ENCODE measurements around the gene DOCK2.

DOCK2 gene

DNA sequence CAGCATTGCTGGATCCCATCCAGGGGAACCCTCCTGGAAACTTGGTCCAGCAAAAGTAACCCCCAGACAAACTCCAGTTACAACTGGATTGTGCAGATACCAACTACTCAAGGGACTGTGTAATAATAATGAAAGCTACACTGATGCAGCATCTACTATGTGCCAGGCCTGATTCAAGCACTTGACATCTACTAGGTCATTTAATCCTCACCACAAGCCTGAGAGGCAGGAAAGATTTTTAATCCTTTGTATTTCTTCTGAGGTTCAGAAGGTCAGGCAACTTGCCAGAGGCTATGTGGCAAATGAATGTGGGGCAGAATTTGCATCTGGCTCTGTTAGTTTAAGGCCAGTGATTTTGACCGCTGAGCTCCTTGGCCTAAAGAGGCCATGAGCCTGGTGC, 439.1 kb downstream of the DOCK2 start:
- no peak overlapping the region for H3K27ac ChIP-seq
- TF ChIP-seq, protein P1, sequence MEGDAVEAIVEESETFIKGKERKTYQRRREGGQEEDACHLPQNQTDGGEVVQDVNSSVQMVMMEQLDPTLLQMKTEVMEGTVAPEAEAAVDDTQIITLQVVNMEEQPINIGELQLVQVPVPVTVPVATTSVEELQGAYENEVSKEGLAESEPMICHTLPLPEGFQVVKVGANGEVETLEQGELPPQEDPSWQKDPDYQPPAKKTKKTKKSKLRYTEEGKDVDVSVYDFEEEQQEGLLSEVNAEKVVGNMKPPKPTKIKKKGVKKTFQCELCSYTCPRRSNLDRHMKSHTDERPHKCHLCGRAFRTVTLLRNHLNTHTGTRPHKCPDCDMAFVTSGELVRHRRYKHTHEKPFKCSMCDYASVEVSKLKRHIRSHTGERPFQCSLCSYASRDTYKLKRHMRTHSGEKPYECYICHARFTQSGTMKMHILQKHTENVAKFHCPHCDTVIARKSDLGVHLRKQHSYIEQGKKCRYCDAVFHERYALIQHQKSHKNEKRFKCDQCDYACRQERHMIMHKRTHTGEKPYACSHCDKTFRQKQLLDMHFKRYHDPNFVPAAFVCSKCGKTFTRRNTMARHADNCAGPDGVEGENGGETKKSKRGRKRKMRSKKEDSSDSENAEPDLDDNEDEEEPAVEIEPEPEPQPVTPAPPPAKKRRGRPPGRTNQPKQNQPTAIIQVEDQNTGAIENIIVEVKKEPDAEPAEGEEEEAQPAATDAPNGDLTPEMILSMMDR (conservative IDR thresholded peaks at IDR 0.05) = no peak
- no peak for TF ChIP-seq ZFX (IDR thresholded peaks at IDR 0.05)

DNA sequence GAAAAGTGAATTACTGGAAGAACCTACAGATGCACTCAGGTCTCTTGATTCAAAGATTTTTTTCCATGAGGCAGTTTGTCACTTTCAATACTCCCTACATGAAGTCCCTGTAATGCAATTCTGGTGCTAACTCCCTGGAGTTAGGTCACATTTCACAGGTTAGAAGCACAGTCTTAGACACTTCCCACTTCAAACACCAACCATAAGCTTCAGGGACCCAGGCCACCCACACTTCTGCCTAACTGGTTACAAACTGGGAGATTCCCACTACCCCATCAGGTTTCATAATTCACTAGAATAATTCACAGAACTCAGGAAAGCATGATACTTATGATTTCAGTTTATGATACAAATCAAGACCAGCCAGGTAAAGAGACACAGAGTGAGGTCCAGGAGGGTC, 439.7 kb downstream of the DOCK2 start:
- no peak overlapping the region for H3K27ac ChIP-seq
- TF ChIP-seq ZFX (IDR thresholded peaks at IDR 0.05) = no peak
- TF ChIP-seq, protein P1 (conservative IDR thresholded peaks at IDR 0.05) = no peak

DNA sequence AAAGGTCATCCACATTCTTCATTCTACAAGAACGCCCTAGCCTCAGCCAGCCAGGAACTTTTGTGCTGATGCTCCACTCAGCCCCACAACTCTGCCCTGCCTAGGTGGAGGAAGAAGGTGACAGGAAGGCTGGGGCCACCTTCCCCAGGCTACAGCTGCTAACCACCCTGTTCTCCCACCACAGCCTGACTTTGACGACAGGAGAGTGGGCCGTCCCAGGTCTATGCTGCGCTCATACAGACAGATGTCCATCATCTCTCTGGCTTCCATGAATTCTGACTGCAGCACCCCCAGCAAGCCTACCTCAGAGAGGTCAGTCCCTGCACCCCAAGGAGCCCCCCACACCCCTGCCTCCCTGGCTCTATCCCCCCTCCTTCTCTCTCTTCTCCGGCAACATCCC, 440.5 kb downstream of the DOCK2 start:
- H3K27ac ChIP-seq = no peak overlapping the region
- TF ChIP-seq, protein P1 (conservative IDR thresholded peaks at IDR 0.05) = no peak
- TF ChIP-seq ZFX (IDR thresholded peaks at IDR 0.05) = no peak

DNA sequence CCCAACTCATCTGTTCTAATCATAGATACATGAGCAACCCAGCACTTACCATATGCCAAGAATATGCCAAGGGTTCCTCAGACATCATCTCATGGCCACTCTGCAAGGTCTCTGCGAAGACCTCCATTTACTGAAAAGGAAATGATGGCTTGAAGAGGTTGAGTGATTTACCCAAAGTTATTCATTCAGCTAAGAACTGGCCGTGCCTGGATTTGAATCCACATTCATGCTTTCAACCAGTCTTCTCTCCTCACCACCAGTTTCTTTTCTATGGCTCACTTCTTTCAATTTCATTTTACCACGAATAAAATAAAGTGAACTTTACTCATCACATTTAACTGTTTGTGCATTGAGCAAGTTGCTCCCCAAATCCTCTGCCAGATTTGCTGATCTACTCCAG, 441.4 kb downstream of the DOCK2 start:
- H3K27ac ChIP-seq = no peak overlapping the region
- TF ChIP-seq, protein P1 (conservative IDR thresholded peaks at IDR 0.05) = no peak
- no peak for TF ChIP-seq ZFX (IDR thresholded peaks at IDR 0.05)

DNA sequence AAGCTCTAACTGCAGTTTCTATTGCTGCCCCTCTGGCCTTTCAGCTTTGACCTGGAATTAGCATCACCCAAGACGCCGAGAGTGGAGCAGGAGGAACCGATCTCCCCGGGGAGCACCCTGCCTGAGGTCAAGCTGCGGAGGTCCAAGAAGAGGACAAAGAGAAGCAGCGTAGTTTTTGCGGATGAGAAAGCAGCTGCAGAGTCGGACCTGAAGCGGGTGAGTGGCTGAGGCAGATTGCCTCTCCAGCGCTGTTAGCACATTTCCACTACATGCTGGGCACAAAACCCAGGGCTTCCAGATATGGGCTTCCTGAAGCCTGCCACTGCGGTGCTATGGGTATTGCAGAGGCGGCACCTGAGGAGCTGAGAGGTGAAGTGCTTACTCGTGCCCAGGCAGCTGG, 441.9 kb downstream of the DOCK2 start:
- no peak for TF ChIP-seq ZFX (IDR thresholded peaks at IDR 0.05)
- TF ChIP-seq, protein P1 (conservative IDR thresholded peaks at IDR 0.05) = no peak
- H3K27ac ChIP-seq = no peak overlapping the region

DNA sequence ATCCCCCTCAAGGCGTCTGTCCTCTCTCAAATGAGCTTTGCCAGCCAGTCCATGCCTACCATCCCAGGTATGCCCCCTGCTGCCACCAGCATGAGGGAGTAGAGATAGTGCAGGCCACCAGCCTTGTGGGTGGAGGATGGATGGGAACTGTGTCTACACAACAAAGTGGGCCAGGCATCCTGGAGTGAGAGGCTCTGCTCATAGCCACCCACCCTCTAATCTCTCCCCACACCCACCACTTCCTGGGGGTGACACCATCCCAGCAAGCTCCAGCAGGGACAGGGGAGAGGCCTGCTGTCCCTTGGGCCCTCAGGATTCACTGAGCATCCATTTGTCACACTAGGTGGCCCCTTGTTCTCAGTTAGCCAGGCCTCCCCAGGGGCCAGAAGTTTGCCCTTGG, 443.1 kb downstream of the DOCK2 start:
- TF ChIP-seq ZFX (IDR thresholded peaks at IDR 0.05) = no peak
- TF ChIP-seq, protein P1 (conservative IDR thresholded peaks at IDR 0.05) = no peak
- no peak overlapping the region for H3K27ac ChIP-seq

DNA sequence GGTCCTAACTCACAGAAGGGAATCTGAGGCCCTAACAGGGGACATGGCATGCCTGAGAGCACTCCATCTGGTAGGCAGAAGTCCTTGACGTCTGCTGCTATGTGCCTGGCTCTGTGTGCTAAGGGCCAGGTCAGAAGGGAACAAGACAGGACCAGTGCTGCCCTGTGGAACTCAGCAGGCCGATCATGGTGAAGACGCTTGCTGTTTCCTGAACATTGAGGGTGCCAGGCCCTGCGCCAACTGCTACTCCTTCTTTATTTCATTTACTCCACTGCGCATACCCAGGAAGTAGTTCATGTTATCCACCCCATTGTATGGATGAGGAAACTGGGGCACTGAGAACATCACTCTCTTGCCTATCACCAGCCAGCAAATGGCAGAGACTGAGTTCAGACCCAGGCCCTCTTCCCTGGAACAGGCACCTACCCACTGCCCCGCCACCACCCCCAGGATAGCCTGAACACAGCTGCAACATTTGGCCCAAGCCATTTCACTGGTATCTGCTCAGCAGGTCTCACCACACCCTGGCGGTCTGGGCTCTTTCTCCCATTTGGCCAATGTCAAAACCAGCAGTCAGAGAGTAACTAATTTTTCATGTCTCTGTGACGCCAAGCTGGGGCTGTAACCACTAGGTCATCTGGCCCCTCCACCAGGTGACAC, 443.8 kb downstream of the DOCK2 start:
- TF ChIP-seq, protein P1 (conservative IDR thresholded peaks at IDR 0.05) = no peak
- TF ChIP-seq ZFX (IDR thresholded peaks at IDR 0.05) = no peak
- no peak overlapping the region for H3K27ac ChIP-seq
